Central memory CD4-positive, alpha-beta T cell (primary cell): ENCODE results near the gene GRPEL2.

Experiments used
- DNase-seq: peaks from one replicate; pipeline ENCODE4 v3.0.0; 2022

The GRPEL2 gene

DNA sequence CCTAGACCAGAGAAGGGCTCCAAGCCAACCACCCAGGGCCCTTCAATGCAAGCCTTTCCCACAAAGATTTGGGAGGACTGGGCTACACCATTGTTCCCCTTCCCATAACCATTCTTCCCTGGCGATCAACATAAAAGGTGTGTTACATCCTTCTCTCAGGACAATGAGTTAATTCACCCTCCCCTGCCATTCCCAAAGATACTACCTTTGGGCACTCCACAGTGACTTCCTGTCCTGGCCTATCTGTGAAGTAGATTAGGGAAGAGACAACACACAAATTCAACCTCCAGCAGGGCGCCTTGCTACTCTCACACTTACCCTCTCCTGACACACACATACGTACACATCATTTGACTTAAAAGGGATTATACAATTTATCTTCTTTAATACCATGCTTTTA is 57.0 kb downstream of the GRPEL2 start:
- DNase-seq: no peak
